ENCODE measurements around the gene EPM2AIP1.

DNA sequence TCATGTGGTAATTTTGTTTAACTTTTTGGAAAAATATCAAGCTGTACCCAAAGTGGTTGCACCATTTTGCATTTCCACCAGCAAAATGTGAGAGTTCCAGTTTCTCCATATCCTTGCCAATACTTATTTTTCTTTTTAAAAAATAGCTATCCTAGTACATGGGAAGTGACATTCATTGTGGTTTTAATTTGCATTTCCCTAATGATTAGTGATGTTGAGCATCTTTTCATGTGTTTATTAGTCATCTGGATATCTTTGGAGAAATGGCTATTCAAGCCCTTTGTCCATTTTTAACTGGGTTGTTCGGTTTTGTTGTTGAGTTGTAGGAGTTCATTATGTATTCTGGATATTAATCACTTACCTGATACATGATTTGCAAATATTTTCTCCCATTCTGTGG, 28.6 kb downstream of the EPM2AIP1 start:
- TF ChIP-seq CTCF (IDR thresholded peaks at IDR 0.05) (no peak), EP300 (IDR thresholded peaks at IDR 0.05) (no peak), POLR2A (IDR thresholded peaks at IDR 0.05; ENCODE audit: low read depth) (no peak), POLR2AphosphoS5 (IDR thresholded peaks at IDR 0.05) (no peak)

All from esophagus muscularis mucosa (tissue), 4 donors.